Measurements from ENCODE around the gene PAWR. TPM values are rescaled to one million over a fixed set of nuclear protein-coding genes. Genes with fewer than 3 reads are reported as not detected.
A peak's percentile ranks its signal among the peaks of the same experiment; 100 is the strongest.
"Not testable (repeated sequence)": the region's sequence is repeated elsewhere in the genome, so short reads cannot be mapped to it uniquely, and the experiment has no call there.

PAWR gene
- polyA plus RNA-seq, 3 donors: 63.6 to 152 (median 91.1) TPM

GRCh38 chr12:79563021-79563740 is 127.6 kb downstream of the PAWR start:
- no peak for DNase-seq (ENCODE audit: extremely low read depth in 1 of 11, low read depth in 9 of 11, low spot score in 4 of 11)

- no peak for DNase-seq (ENCODE audit: extremely low read depth in 1 of 11, low read depth in 9 of 11, low spot score in 4 of 11)
These were observed 129.2 kb downstream of the PAWR start for GRCh38 chr12:79561401-79562132.

- no peak for DNase-seq (ENCODE audit: extremely low read depth in 1 of 11, low read depth in 9 of 11, low spot score in 4 of 11)
These were observed 130.4 kb downstream of the PAWR start for GRCh38 chr12:79560225-79560889.

- DNase-seq (ENCODE audit: extremely low read depth in 1 of 11, low read depth in 9 of 11, low spot score in 4 of 11): no peak
These were observed 131.2 kb downstream of the PAWR start for GRCh38 chr12:79559591-79559990.

- no peak for DNase-seq (ENCODE audit: extremely low read depth in 1 of 11, low read depth in 9 of 11, low spot score in 4 of 11)
These were observed 131.8 kb downstream of the PAWR start for GRCh38 chr12:79558924-79559469.

GRCh38 chr12:79557690-79558315 is 133.0 kb downstream of the PAWR start:
- peak in 1 of 11 donors; percentile 38 for DNase-seq (ENCODE audit: extremely low read depth in 1 of 11, low read depth in 9 of 11, low spot score in 4 of 11)

- DNase-seq (ENCODE audit: extremely low read depth in 1 of 11, low read depth in 9 of 11, low spot score in 4 of 11): peak in 5 of 11 donors; percentile 40 to 75 (median 64)
These were observed 135.5 kb downstream of the PAWR start for GRCh38 chr12:79555028-79555925.

GRCh38 chr12:79553863-79554574 is 136.7 kb downstream of the PAWR start:
- DNase-seq (ENCODE audit: extremely low read depth in 1 of 11, low read depth in 9 of 11, low spot score in 4 of 11): no peak

GRCh38 chr12:79552192-79552591 is 138.6 kb downstream of the PAWR start:
- DNase-seq (ENCODE audit: extremely low read depth in 1 of 11, low read depth in 9 of 11, low spot score in 4 of 11): no peak

- DNase-seq (ENCODE audit: extremely low read depth in 1 of 11, low read depth in 9 of 11, low spot score in 4 of 11): no peak
These were observed 141.1 kb downstream of the PAWR start for GRCh38 chr12:79549531-79550271.

- DNase-seq (ENCODE audit: extremely low read depth in 1 of 11, low read depth in 9 of 11, low spot score in 4 of 11): no peak
These were observed 142.2 kb downstream of the PAWR start for GRCh38 chr12:79548610-79548924.

GRCh38 chr12:79547735-79548609 is 142.8 kb downstream of the PAWR start:
- DNase-seq (ENCODE audit: extremely low read depth in 1 of 11, low read depth in 9 of 11, low spot score in 4 of 11): peak in 2 of 11 donors; percentile 60 to 63

- peak in 1 of 11 donors; percentile 46 for DNase-seq (ENCODE audit: extremely low read depth in 1 of 11, low read depth in 9 of 11, low spot score in 4 of 11)
These were observed 143.6 kb downstream of the PAWR start for GRCh38 chr12:79547044-79547734.

GRCh38 chr12:79546466-79547043 is 144.2 kb downstream of the PAWR start:
- DNase-seq (ENCODE audit: extremely low read depth in 1 of 11, low read depth in 9 of 11, low spot score in 4 of 11): no peak

GRCh38 chr12:79544439-79544838 is 146.3 kb downstream of the PAWR start:
- not testable (repeated sequence) for DNase-seq (ENCODE audit: extremely low read depth in 1 of 11, low read depth in 9 of 11, low spot score in 4 of 11)

Measured in renal cortex interstitium (tissue), 11 donors.